MM.1S (cell line): ENCODE results near the gene PPAN.

Experiments
- DNase-seq: peaks from one replicate; pipeline ENCODE4 v3.0.0-alpha.2; 2015
- H2AFZ ChIP-seq: fragments of 300-600 bp; sonication (generic); 2 replicates; pipeline ENCODE4 v1.6.0; 2016; ENCODE audit warnings: antibody characterized with exemption, low read length
- H3F3A ChIP-seq: fragments of 300-600 bp; sonication (generic); 2 replicates; pipeline ENCODE4 v1.6.1; 2016; ENCODE audit warnings: mild to moderate bottlenecking, antibody characterized with exemption, low read length, moderate library complexity, mixed read lengths; ENCODE audit not compliant: insufficient read depth
- H3K27ac ChIP-seq: fragments of 300-600 bp; sonication (generic); 2 replicates; pipeline ENCODE4 v1.5.1; 2016; ENCODE audit warnings: mild to moderate bottlenecking, low read length
- H3K27me3 ChIP-seq: fragments of 300-600 bp; sonication (generic); replicated peaks from 2 replicates; pipeline ENCODE4 v1.6.0; 2016; ENCODE audit warnings: low read length; ENCODE audit not compliant: insufficient read depth
- H3K36me3 ChIP-seq: fragments of 300-600 bp; sonication (generic); replicated peaks from 2 replicates; pipeline ENCODE4 v1.6.1; 2016; ENCODE audit warnings: mild to moderate bottlenecking, low read length, mixed read lengths; ENCODE audit not compliant: insufficient read depth
- H3K4me1 ChIP-seq: fragments of 300-600 bp; sonication (generic); 2 replicates; pipeline ENCODE4 v1.6.1; 2016; ENCODE audit warnings: low read length, mixed read lengths
- H3K4me2 ChIP-seq: fragments of 300-600 bp; sonication (generic); 2 replicates; pipeline ENCODE4 v1.6.0; 2016; ENCODE audit warnings: low read depth, low read length
- H3K4me3 ChIP-seq: fragments of 300-600 bp; sonication (generic); 2 replicates; pipeline ENCODE4 v1.5.1; 2016; ENCODE audit warnings: low read length, mixed read lengths
- H3K79me2 ChIP-seq: fragments of 300-600 bp; sonication (generic); 2 replicates; pipeline ENCODE4 v1.6.1; 2016; ENCODE audit warnings: mixed run types, low read length, mixed read lengths
- H3K9ac ChIP-seq: fragments of 300-600 bp; sonication (generic); 2 replicates; pipeline ENCODE4 v1.6.1; 2016; ENCODE audit warnings: low read length, mixed read lengths
- H3K9me2 ChIP-seq: fragments of 300-600 bp; sonication (generic); replicated peaks from 2 replicates; pipeline ENCODE4 v1.6.1; 2016; ENCODE audit warnings: mild to moderate bottlenecking, low read length, mixed read lengths; ENCODE audit not compliant: insufficient read depth
- H3K9me3 ChIP-seq: fragments of 300-600 bp; sonication (generic); replicated peaks from 2 replicates; pipeline ENCODE4 v1.6.1; 2016; ENCODE audit warnings: mild to moderate bottlenecking, low read length, mixed read lengths; ENCODE audit not compliant: insufficient read depth
- H4K20me1 ChIP-seq: fragments of 300-600 bp; sonication (generic); 2 replicates; pipeline ENCODE4 v1.6.1; 2016; ENCODE audit warnings: mild to moderate bottlenecking, low read length, moderate library complexity, mixed read lengths; ENCODE audit not compliant: insufficient read depth
- CTCF ChIP-seq: fragments of 300-600 bp; sonication (generic); IDR thresholded peaks from 2 replicates; pipeline ENCODE4 v1.5.1; 2016; ENCODE audit warnings: antibody characterized with exemption, low read length, mixed read lengths
- EZH2 ChIP-seq: fragments of 300-600 bp; sonication (generic); optimal IDR thresholded peaks from 2 replicates; pipeline ENCODE3; 2017; ENCODE audit warnings: low read depth, mild to moderate bottlenecking, antibody characterized with exemption, low read length, mixed read lengths
- EZH2phosphoT487 ChIP-seq: fragments of 300-600 bp; sonication (generic); IDR thresholded peaks from 2 replicates; pipeline ENCODE4 v1.6.1; 2018; ENCODE audit warnings: antibody characterized with exemption, low read length

Gene PPAN

DNA sequence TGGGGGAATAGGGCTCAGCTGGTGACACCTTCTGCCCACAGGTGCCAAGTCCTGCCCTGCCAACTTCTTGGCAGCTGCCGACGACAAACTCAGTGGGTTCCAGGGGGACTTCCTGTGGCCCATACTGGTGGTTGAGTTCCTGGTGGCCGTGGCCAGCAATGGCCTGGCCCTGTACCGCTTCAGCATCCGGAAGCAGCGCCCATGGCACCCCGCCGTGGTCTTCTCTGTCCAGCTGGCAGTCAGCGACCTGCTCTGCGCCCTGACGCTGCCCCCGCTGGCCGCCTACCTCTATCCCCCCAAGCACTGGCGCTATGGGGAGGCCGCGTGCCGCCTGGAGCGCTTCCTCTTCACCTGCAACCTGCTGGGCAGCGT lies 7.4 kb downstream of the PPAN start:
- Histone ChIP-seq H3K4me3 (no peak overlapping the region), H3K4me2 (no peak overlapping the region), H3K9ac (no peak overlapping the region), H3K9me3 (no peaks in the 10 kb centered on the region), H3F3A (peaks cover 37% of the 10 kb centered on the region), H3K79me2 (peaks cover 34% of the 10 kb centered on the region), H3K4me1 (peaks cover 23% of the 10 kb centered on the region), H4K20me1 (no peaks in the 10 kb centered on the region), H3K9me2 (no peaks in the 10 kb centered on the region), H2AFZ (no peak overlapping the region), H3K27ac (no peak overlapping the region), H3K36me3 (peaks cover 14% of the 10 kb centered on the region), H3K27me3 (no peaks in the 10 kb centered on the region)
- TF ChIP-seq CTCF (no peak), EZH2phosphoT487 (no peak), EZH2 (no peak)
- DNase-seq: no peak

DNA sequence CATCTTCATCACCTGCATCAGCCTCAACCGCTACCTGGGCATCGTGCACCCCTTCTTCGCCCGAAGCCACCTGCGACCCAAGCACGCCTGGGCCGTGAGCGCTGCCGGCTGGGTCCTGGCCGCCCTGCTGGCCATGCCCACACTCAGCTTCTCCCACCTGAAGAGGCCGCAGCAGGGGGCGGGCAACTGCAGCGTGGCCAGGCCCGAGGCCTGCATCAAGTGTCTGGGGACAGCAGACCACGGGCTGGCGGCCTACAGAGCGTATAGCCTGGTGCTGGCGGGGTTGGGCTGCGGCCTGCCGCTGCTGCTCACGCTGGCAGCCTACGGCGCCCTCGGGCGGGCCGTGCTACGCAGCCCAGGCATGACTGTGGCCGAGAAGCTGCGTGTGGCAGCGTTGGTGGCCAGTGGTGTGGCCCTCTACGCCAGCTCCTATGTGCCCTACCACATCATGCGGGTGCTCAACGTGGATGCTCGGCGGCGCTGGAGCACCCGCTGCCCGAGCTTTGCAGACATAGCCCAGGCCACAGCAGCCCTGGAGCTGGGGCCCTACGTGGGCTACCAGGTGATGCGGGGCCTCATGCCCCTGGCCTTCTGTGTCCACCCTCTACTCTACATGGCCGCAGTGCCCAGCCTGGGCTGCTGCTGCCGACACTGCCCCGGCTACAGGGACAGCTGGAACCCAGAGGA lies 7.9 kb downstream of the PPAN start:
- Histone ChIP-seq H3K9ac (no peak overlapping the region), H2AFZ (no peak overlapping the region), H3K4me1 (peaks cover 28% of the 10 kb centered on the region), H3K4me3 (no peak overlapping the region), H3K9me3 (no peaks in the 10 kb centered on the region), H3K79me2 (peaks cover 34% of the 10 kb centered on the region), H3K9me2 (no peaks in the 10 kb centered on the region), H3F3A (peaks cover 37% of the 10 kb centered on the region), H4K20me1 (no peaks in the 10 kb centered on the region), H3K27ac (no peak overlapping the region), H3K27me3 (no peaks in the 10 kb centered on the region), H3K36me3 (peaks cover 14% of the 10 kb centered on the region), H3K4me2 (no peak overlapping the region)
- no peak for TF ChIP-seq EZH2phosphoT487
- no peak for TF ChIP-seq CTCF
- no peak for TF ChIP-seq EZH2
- no peak for DNase-seq

- Histone ChIP-seq H3K36me3 (peaks cover 7% of the 10 kb centered on the region), H3K4me3 (no peak overlapping the region), H3K9ac (no peak overlapping the region), H2AFZ (no peak overlapping the region), H3K4me1 (peaks cover 28% of the 10 kb centered on the region), H3K79me2 (peaks cover 34% of the 10 kb centered on the region), H3K9me2 (no peaks in the 10 kb centered on the region), H3K9me3 (no peaks in the 10 kb centered on the region), H3K4me2 (no peak overlapping the region), H3K27me3 (no peaks in the 10 kb centered on the region), H3K27ac (no peak overlapping the region), H3F3A (peaks cover 37% of the 10 kb centered on the region), H4K20me1 (no peaks in the 10 kb centered on the region)
- DNase-seq: no peak
- TF ChIP-seq CTCF (no peak), EZH2phosphoT487 (no peak), EZH2 (no peak)
Measured at GRCh38 chr19:10114651-10115391, 8.7 kb downstream of the PPAN start.
